Measurements from ENCODE around the gene ODC1.

- TF ChIP-seq CTCF (IDR thresholded peaks at IDR 0.05 in 8 of 11, conservative IDR thresholded peaks at IDR 0.05 in 3 of 11) (no peak), POLR2AphosphoS5 (IDR thresholded peaks at IDR 0.05) (peak in 2 of 3 donors; percentile 58 to 59)
Measured at GRCh38 chr2:10400978-10401951, 46.9 kb downstream of the ODC1 start.

Data from spleen (tissue), 7 donors.